GM13977 (cell line): ENCODE measurements around the gene SERPINC1.
"Not testable (repeated sequence)": the region's sequence is repeated elsewhere in the genome, so short reads cannot be mapped to it uniquely, and the experiment has no call there.

Source experiments
- DNase-seq: peaks from one replicate; pipeline ENCODE4 v3.0.0; 2012; ENCODE audit warnings: low spot score
- in situ Hi-C: fragments of 300-500 bp; cut with MboI; formaldehyde crosslinking; loops from one replicate; pipeline ENCODE4 v1.12.0; 2022; ENCODE audit warnings: low sequenced_read_pairs, low pct_unique_long_range_greater_than_20kb, mixed read lengths, inconsistent platforms; ENCODE audit not compliant: unreplicated experiment
- TF ChIP-seq, protein P1 (sequence below): IDR thresholded peaks from 2 replicates; pipeline ENCODE4 v1.5.1; 2012; ENCODE audit warnings: mild to moderate bottlenecking, control low read depth; ENCODE audit not compliant: insufficient read depth; ENCODE audit errors: extremely low read depth, missing control alignments

Gene SERPINC1

GRCh38 chr1:173886746-173887611, 30.1 kb downstream of the SERPINC1 start:
- in situ Hi-C loops, result no loop called here
- TF ChIP-seq, protein P1, sequence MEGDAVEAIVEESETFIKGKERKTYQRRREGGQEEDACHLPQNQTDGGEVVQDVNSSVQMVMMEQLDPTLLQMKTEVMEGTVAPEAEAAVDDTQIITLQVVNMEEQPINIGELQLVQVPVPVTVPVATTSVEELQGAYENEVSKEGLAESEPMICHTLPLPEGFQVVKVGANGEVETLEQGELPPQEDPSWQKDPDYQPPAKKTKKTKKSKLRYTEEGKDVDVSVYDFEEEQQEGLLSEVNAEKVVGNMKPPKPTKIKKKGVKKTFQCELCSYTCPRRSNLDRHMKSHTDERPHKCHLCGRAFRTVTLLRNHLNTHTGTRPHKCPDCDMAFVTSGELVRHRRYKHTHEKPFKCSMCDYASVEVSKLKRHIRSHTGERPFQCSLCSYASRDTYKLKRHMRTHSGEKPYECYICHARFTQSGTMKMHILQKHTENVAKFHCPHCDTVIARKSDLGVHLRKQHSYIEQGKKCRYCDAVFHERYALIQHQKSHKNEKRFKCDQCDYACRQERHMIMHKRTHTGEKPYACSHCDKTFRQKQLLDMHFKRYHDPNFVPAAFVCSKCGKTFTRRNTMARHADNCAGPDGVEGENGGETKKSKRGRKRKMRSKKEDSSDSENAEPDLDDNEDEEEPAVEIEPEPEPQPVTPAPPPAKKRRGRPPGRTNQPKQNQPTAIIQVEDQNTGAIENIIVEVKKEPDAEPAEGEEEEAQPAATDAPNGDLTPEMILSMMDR, result no peak
- no peak for DNase-seq

GRCh38 chr1:173884701-173885100, 32.4 kb downstream of the SERPINC1 start:
- no peak for DNase-seq
- TF ChIP-seq, protein P1, result no peak
- in situ Hi-C loops, result no loop called here

GRCh38 chr1:173881117-173881516, 36.0 kb downstream of the SERPINC1 start:
- DNase-seq, in situ Hi-C loops: not testable (repeated sequence)

DNA sequence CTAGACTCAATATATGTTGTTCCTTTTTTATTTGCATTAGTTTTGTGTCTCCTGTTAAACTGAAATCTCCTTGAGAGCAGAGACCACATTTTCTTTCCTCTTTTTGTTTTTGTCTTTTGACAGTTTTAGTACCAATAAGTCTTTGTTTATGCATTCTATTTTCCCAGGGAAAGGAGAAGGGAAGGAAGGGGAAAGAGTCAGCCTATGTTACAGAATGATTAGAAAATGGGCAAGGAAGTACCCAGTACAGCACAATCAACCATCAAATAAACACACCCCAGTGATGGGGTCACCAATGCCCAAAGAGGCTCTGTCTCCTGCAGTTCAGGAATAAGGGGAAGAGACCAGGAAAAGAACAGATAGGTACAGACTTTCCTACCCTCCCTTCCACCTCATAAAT, 38.9 kb downstream of the SERPINC1 start:
- in situ Hi-C loops, result no loop called here
- TF ChIP-seq, protein P1, result no peak
- no peak for DNase-seq

GRCh38 chr1:173876732-173877131, 40.4 kb downstream of the SERPINC1 start:
- TF ChIP-seq, protein P1, result no peak
- DNase-seq, result no peak
- in situ Hi-C loops, result no loop called here

DNA sequence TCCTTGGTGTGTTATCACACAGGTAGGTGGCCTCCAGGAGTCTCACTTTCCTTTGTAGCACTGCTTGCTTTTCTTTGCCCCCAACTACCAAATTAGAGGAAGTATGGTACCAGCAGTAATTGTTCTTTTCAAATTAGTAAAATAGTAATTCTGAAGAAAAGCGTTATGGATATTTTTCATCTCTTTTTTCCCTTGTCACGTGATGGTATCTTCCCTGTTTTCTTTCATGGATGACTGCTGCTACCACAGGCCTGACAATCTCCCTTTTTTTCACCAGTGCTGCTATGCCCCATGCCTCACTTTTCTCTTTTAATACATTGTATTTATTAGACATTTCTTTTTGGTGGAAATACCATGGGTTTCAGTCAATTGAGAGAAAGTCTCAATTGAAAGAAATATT, 45.6 kb downstream of the SERPINC1 start:
- TF ChIP-seq, protein P1, result no peak
- in situ Hi-C loops, result no loop called here
- no peak for DNase-seq

DNA sequence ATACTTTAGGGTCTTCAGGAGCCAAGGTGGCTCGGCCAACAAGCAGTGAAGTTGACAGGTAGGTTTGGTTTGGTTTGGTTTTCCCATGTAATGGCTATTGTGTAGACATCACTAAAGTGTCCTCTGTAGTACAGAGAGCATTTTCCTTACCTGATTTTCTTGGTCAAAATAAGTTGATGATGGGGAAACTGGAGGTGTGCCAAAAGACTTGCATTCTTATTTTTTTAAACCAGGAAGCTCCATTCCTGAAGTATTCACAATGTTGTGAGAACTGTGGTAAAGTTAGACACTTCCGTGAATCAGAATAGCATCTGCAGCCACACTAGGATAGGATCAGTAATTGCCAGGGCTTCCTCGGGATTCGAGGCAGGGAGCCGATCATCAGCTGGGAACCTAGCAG, 46.0 kb downstream of the SERPINC1 start:
- in situ Hi-C loops, result no loop called here
- DNase-seq, result no peak
- TF ChIP-seq, protein P1, result no peak
